Thyroid gland (tissue), 4 donors: ENCODE data around the gene LGALS7B. TPM values are rescaled to one million over a fixed set of nuclear protein-coding genes. Genes with fewer than 3 reads are reported as not detected.
A peak's percentile ranks its signal among the peaks of the same experiment; 100 is the strongest.

Experiments
- DNase-seq, 2 donors: peaks; one replicate each; pipeline ENCODE4 v3.0.0-alpha.2; 2019
- H3K27ac ChIP-seq, 3 donors: fragments of 200-600 bp; sonication (generic); 1 replicate in 2 of 3; 2 replicates in 1 of 3; pipeline ENCODE4 v1.5.1; 2016 to 2019; ENCODE audit warnings: mild to moderate bottlenecking in 1 of 3, moderate library complexity in 1 of 3
- H3K27me3 ChIP-seq: fragments of 200-600 bp; sonication (generic); one replicate; pipeline ENCODE4 v1.5.1; 2019
- H3K36me3 ChIP-seq, 2 donors: fragments of 200-600 bp; sonication (generic); one replicate each; pipeline ENCODE4 v1.5.1; 2016 to 2019
- H3K4me1 ChIP-seq, 2 donors: fragments of 200-600 bp; sonication (generic); one replicate each; pipeline ENCODE4 v1.5.1; 2017 to 2019
- H3K4me3 ChIP-seq, 3 donors: fragments of 200-600 bp; sonication (generic); replicated peaks in 1 of 3; 1 replicate in 2 of 3; 2 replicates in 1 of 3; pipeline ENCODE4 v1.5.1; 2016; ENCODE audit warnings: mild to moderate bottlenecking in 1 of 3
- H3K9me3 ChIP-seq: fragments of 200-600 bp; sonication (generic); one replicate; pipeline ENCODE4 v1.5.1; 2017
- CTCF ChIP-seq, 6 experiments: fragments of 200-600 bp in 3 of 6; fragments of 450-650 bp in 3 of 6; sonication (generic) in 3 of 6; IDR thresholded peaks; one replicate each; pipeline ENCODE4 v1.5.1; 2016 to 2019; ENCODE audit warnings: antibody characterized with exemption in 6 of 6, mild to moderate bottlenecking in 2 of 6, inconsistent platforms in 1 of 6, moderate library complexity in 1 of 6
- POLR2A ChIP-seq, 2 donors: fragments of 450-650 bp; IDR thresholded peaks; one replicate each; pipeline ENCODE4 v1.6.1; 2017; ENCODE audit warnings: antibody characterized with exemption in 2 of 2, mild to moderate bottlenecking in 2 of 2, moderate library complexity in 1 of 2
- WGBS, 2 donors: methylation state at CpG; one replicate each; pipeline ENCODE4 v1.1.5; 2017; 5-methylcytosine and 5-hydroxymethylcytosine counted together
- intact Hi-C: fragments of 100-400 bp; cut with DNase I; formaldehyde crosslinking; loops from one replicate; pipeline ENCODE4 v1.15.1; 2023
- total RNA-seq, 4 donors: library from RNA; depleted of rRNA; stranded (reverse); fragments of >200 nt; gene quantifications; one replicate each; pipeline ENCODE4 v1.2.3, GENCODE V29; 2016

Gene LGALS7B
- total RNA-seq, 4 donors from 2014 or later: not detected

GRCh38 chr19:38830039-38830733, 41.2 kb downstream of the LGALS7B start:
- no peak for TF ChIP-seq POLR2A (IDR thresholded peaks at IDR 0.05)
- TF ChIP-seq CTCF (IDR thresholded peaks at IDR 0.05): no peak
- intact Hi-C loops: no loop called here
- DNase-seq: no peak
- H3K9me3 ChIP-seq: no peaks in the 10 kb centered on the region
- no peaks in the 10 kb centered on the region for H3K27me3 ChIP-seq
- WGBS, 2 donors: 81 to 85% methylated on average over 4 of the region's 4 CpGs
- peaks cover 24 to 25% of the 10 kb centered on the region in 2 donors for H3K36me3 ChIP-seq
- peak overlapping the region in 1 of 3 donors; percentile 86 for H3K4me3 ChIP-seq
- no peak overlapping the region for H3K27ac ChIP-seq
- peaks cover 2 to 29% of the 10 kb centered on the region in 2 donors for H3K4me1 ChIP-seq

GRCh38 chr19:38831142-38831605, 42.2 kb downstream of the LGALS7B start:
- Histone ChIP-seq H3K27me3 (no peaks in the 10 kb centered on the region), H3K36me3 (peaks cover 33 to 34% of the 10 kb centered on the region in 2 donors), H3K4me1 (peaks cover 2 to 29% of the 10 kb centered on the region in 2 donors), H3K4me3 (peak overlapping the region; percentile 19 to 86 (median 77)), H3K27ac (peak overlapping the region; percentile 78 to 97 (median 83)), H3K9me3 (no peaks in the 10 kb centered on the region)
- no peak for TF ChIP-seq POLR2A (IDR thresholded peaks at IDR 0.05)
- no peak for TF ChIP-seq CTCF (IDR thresholded peaks at IDR 0.05)
- intact Hi-C loops: no loop called here
- DNase-seq: peak; percentile 65 to 70
- 5 to 6% methylated on average over 14 to 16 of the region's 16 CpGs for WGBS, 2 donors

- Histone ChIP-seq H3K27ac (no peak overlapping the region), H3K36me3 (peaks cover 42% of the 10 kb centered on the region in 2 donors), H3K4me1 (peaks cover 2 to 22% of the 10 kb centered on the region in 2 donors), H3K9me3 (no peaks in the 10 kb centered on the region), H3K4me3 (no peak overlapping the region), H3K27me3 (no peaks in the 10 kb centered on the region)
- WGBS, 2 donors: 87 to 89% methylated on average over 7 of the region's 7 CpGs
- TF ChIP-seq CTCF (IDR thresholded peaks at IDR 0.05): no peak
- no peak for TF ChIP-seq POLR2A (IDR thresholded peaks at IDR 0.05)
- no peak for DNase-seq
- intact Hi-C loops: no loop called here
Measured at GRCh38 chr19:38833092-38833425, 44.1 kb downstream of the LGALS7B start.

GRCh38 chr19:38834104-38834490, 45.1 kb downstream of the LGALS7B start:
- Histone ChIP-seq H3K27me3 (no peaks in the 10 kb centered on the region), H3K9me3 (no peaks in the 10 kb centered on the region), H3K4me1 (peaks cover 2 to 22% of the 10 kb centered on the region in 2 donors), H3K27ac (no peak overlapping the region), H3K36me3 (peaks cover 44 to 45% of the 10 kb centered on the region in 2 donors), H3K4me3 (no peak overlapping the region)
- WGBS, 2 donors: 92 to 95% methylated on average over 4 of the region's 4 CpGs
- DNase-seq: no peak
- intact Hi-C loops: no loop called here
- no peak for TF ChIP-seq CTCF (IDR thresholded peaks at IDR 0.05)
- TF ChIP-seq POLR2A (IDR thresholded peaks at IDR 0.05): no peak

GRCh38 chr19:38834590-38834989, 45.6 kb downstream of the LGALS7B start:
- TF ChIP-seq CTCF (IDR thresholded peaks at IDR 0.05): no peak
- TF ChIP-seq POLR2A (IDR thresholded peaks at IDR 0.05): no peak
- H3K27me3 ChIP-seq: no peaks in the 10 kb centered on the region
- no peak for DNase-seq
- peak overlapping the region in 1 of 3 donors; percentile 10 for H3K27ac ChIP-seq
- intact Hi-C loops: no loop called here
- H3K36me3 ChIP-seq: peaks cover 45 to 47% of the 10 kb centered on the region in 2 donors
- peaks cover 2 to 22% of the 10 kb centered on the region in 2 donors for H3K4me1 ChIP-seq
- no peak overlapping the region for H3K4me3 ChIP-seq
- no peaks in the 10 kb centered on the region for H3K9me3 ChIP-seq
- WGBS, 2 donors: 93 to 96% methylated on average over 6 of the region's 6 CpGs
